H1 (cell line): ENCODE data around the gene TMEM204. TPM values are rescaled to one million over a fixed set of nuclear protein-coding genes. Genes with fewer than 3 reads are reported as not detected.

ENCODE experiments used
- CTCF ChIA-PET: fragments of 300-600 bp; sonication (Branson Sonifier 250); formaldehyde crosslinking; loops from one replicate; lab custom pipeline; 2021; ENCODE audit not compliant: partially characterized antibody; lab: Charles Lee
- POLR2A ChIA-PET: fragments of 300-600 bp; sonication (Branson Sonifier 250); formaldehyde crosslinking; loops from one replicate; lab custom pipeline; 2021; ENCODE audit warnings: inconsistent platforms; ENCODE audit not compliant: partially characterized antibody; lab: Charles Lee
- DNase-seq, 2 experiments: peaks; one replicate each; pipeline versions ENCODE4 v3.0.0 to v3.0.0-alpha.2; 2010 to 2022; ENCODE audit warnings: low spot score in 2 of 2, low read depth in 1 of 2, mixed read lengths in 1 of 2
- FAIRE-seq: peaks from 2 replicates; lab custom pipeline; 2011; peaks lifted over from hg19 to GRCh38; lab: Jason Lieb, UNC
- H2AFZ ChIP-seq: 2 replicates; pipeline ENCODE4 v1.8.1; 2012; ENCODE audit warnings: low read length, inconsistent platforms
- H2AK5ac ChIP-seq: 2 replicates; pipeline ENCODE4 v1.6.1; 2013; ENCODE audit warnings: low read depth, low read length
- H2BK120ac ChIP-seq: replicated peaks from 2 replicates; pipeline ENCODE3; 2013; ENCODE audit warnings: low read depth, low read length, inconsistent platforms
- H2BK12ac ChIP-seq: 2 replicates; pipeline ENCODE4 v1.6.1; 2013; ENCODE audit warnings: low read depth, low read length
- H2BK15ac ChIP-seq: 2 replicates; pipeline ENCODE4 v1.6.1; 2013; ENCODE audit warnings: low read length
- H2BK20ac ChIP-seq: 2 replicates; pipeline ENCODE4 v1.6.1; 2013; ENCODE audit warnings: low read length
- H2BK5ac ChIP-seq: 2 replicates; pipeline ENCODE4 v1.6.1; 2013; ENCODE audit warnings: low read depth, low read length
- H3K14ac ChIP-seq: 2 replicates; pipeline ENCODE4 v1.6.1; 2013; ENCODE audit warnings: inconsistent platforms; ENCODE audit not compliant: insufficient read length
- H3K18ac ChIP-seq: 2 replicates; pipeline ENCODE4 v1.6.1; 2013; ENCODE audit warnings: low read length; ENCODE audit errors: extremely low read depth
- H3K23ac ChIP-seq: 2 replicates; pipeline ENCODE4 v1.6.1; 2013; ENCODE audit warnings: inconsistent platforms; ENCODE audit not compliant: insufficient read length
- H3K23me2 ChIP-seq: 2 replicates; pipeline ENCODE4 v1.6.1; 2013; ENCODE audit warnings: low read depth, low read length
- H3K27ac ChIP-seq: 2 replicates; pipeline ENCODE4 v1.6.1; 2011; ENCODE audit warnings: low read depth, low read length, inconsistent platforms
- H3K27me3 ChIP-seq, 4 experiments: replicated peaks in 1 of 4; 1 replicate in 1 of 4; 2 replicates in 3 of 4; pipeline versions ENCODE4 v1.6.1 to v1.8.1; 2011 to 2013; ENCODE audit warnings: low read length in 3 of 4, mild to moderate bottlenecking in 3 of 4, inconsistent platforms in 2 of 4, mixed read lengths in 2 of 4, moderate library complexity in 1 of 4; ENCODE audit not compliant: control insufficient read depth in 3 of 4, insufficient read depth in 3 of 4; ENCODE audit errors: extremely low read depth in 1 of 4
- H3K36me3 ChIP-seq, 4 experiments: 2 replicates each; pipeline versions ENCODE4 v1.6.1 to v1.8.1; 2011 to 2013; ENCODE audit warnings: mild to moderate bottlenecking in 4 of 4, low read length in 3 of 4, moderate library complexity in 2 of 4, control low read depth in 1 of 4, inconsistent platforms in 1 of 4; ENCODE audit not compliant: insufficient read depth in 4 of 4, control insufficient read depth in 2 of 4
- H3K4ac ChIP-seq: replicated peaks from 2 replicates; pipeline ENCODE3; 2013; ENCODE audit warnings: low read length, low read depth, mixed read lengths, inconsistent platforms; ENCODE audit not compliant: insufficient read length
- H3K4me1 ChIP-seq, 4 experiments: replicated peaks in 1 of 4; 1 replicate in 1 of 4; 2 replicates in 3 of 4; pipeline versions ENCODE4 v1.6.1 to v1.8.1; 2011 to 2013; ENCODE audit warnings: low read length in 3 of 4, inconsistent platforms in 2 of 4, mixed read lengths in 1 of 4; ENCODE audit not compliant: insufficient read depth in 4 of 4, control insufficient read depth in 3 of 4
- H3K4me2 ChIP-seq, 2 experiments: 2 replicates each; pipeline versions ENCODE4 v1.6.1 to v1.8.1; 2011 to 2013; ENCODE audit warnings: low read depth in 2 of 2, low read length in 2 of 2, control low read depth in 1 of 2, inconsistent platforms in 1 of 2, mild to moderate bottlenecking in 1 of 2; ENCODE audit not compliant: insufficient read depth in 1 of 2
- H3K4me3 ChIP-seq, 4 experiments: fragments of 200-600, 300-600 bp in 1 of 4; sonication (generic), shearing (Covaris generic), sonication (Bioruptor Twin) in 1 of 4; 2 replicates each; pipeline versions ENCODE4 v1.5.1 to v1.8.1; 2011 to 2016; ENCODE audit warnings: low read length in 4 of 4, low read depth in 3 of 4, control low read depth in 2 of 4, inconsistent platforms in 2 of 4, mild to moderate bottlenecking in 2 of 4, mixed read lengths in 1 of 4, moderate library complexity in 1 of 4; ENCODE audit not compliant: insufficient read depth in 2 of 4; ENCODE audit errors: extremely low read depth in 1 of 4
- H3K56ac ChIP-seq: replicated peaks from 2 replicates; pipeline ENCODE3; 2013; ENCODE audit warnings: low read depth, mild to moderate bottlenecking, mixed read lengths, low read length, inconsistent platforms; ENCODE audit not compliant: insufficient read length
- H3K79me1 ChIP-seq: 2 replicates; pipeline ENCODE4 v1.6.1; 2013; ENCODE audit warnings: low read depth, low read length, control low read depth
- H3K79me2 ChIP-seq, 2 experiments: 2 replicates each; pipeline versions ENCODE4 v1.6.1 to v1.8.1; 2012 to 2013; ENCODE audit warnings: low read length in 2 of 2, mild to moderate bottlenecking in 2 of 2, inconsistent platforms in 1 of 2; ENCODE audit not compliant: insufficient read depth in 2 of 2, control insufficient read depth in 1 of 2
- H3K9ac ChIP-seq, 4 experiments: replicated peaks in 1 of 4; 1 replicate in 1 of 4; 2 replicates in 3 of 4; pipeline versions ENCODE4 v1.6.1 to v1.8.1; 2011 to 2013; ENCODE audit warnings: low read depth in 3 of 4, low read length in 3 of 4, control low read depth in 2 of 4, mild to moderate bottlenecking in 2 of 4, moderate library complexity in 2 of 4, inconsistent platforms in 1 of 4; ENCODE audit errors: extremely low read depth in 1 of 4
- H3K9me3 ChIP-seq, 2 experiments: 2 replicates each; pipeline versions ENCODE4 v1.6.1 to v1.8.1; 2012 to 2013; ENCODE audit warnings: mild to moderate bottlenecking in 2 of 2, moderate library complexity in 2 of 2, control low read depth in 1 of 2, inconsistent platforms in 1 of 2, low read depth in 1 of 2, low read length in 1 of 2, mixed read lengths in 1 of 2; ENCODE audit not compliant: insufficient read depth in 2 of 2
- H4K20me1 ChIP-seq, 2 experiments: replicated peaks in 1 of 2; 2 replicates each; pipeline versions ENCODE3 to v1.8.1; 2011 to 2013; ENCODE audit warnings: inconsistent platforms in 2 of 2, low read length in 2 of 2, mild to moderate bottlenecking in 1 of 2; ENCODE audit not compliant: insufficient read depth in 2 of 2, control insufficient read depth in 1 of 2
- H4K5ac ChIP-seq: 2 replicates; pipeline ENCODE4 v1.6.1; 2013; ENCODE audit warnings: low read length, low read depth, mixed read lengths, inconsistent platforms; ENCODE audit not compliant: insufficient read length
- H4K8ac ChIP-seq: 2 replicates; pipeline ENCODE4 v1.8.0; 2013; ENCODE audit warnings: mild to moderate bottlenecking, moderate library complexity, low read length, inconsistent platforms; ENCODE audit not compliant: insufficient read depth; ENCODE audit errors: extremely low read depth
- H4K91ac ChIP-seq: replicated peaks from 2 replicates; pipeline ENCODE3; 2013; ENCODE audit warnings: low read length, mixed read lengths, inconsistent platforms; ENCODE audit not compliant: insufficient read length
- BACH1 ChIP-seq: IDR thresholded peaks from 2 replicates; pipeline ENCODE4 v1.6.1; 2012; ENCODE audit warnings: low read length, improper control_type of control experiment
- BRCA1 ChIP-seq: IDR thresholded peaks from 2 replicates; pipeline ENCODE4 v1.6.1; 2012; ENCODE audit warnings: low read depth, low read length, improper control_type of control experiment
- CHD1 ChIP-seq: IDR thresholded peaks from 2 replicates; pipeline ENCODE4 v1.6.1; 2012; ENCODE audit warnings: low read depth, low read length, improper control_type of control experiment
- CREB1 ChIP-seq: IDR thresholded peaks from 2 replicates; pipeline ENCODE4 v1.6.1; 2012; ENCODE audit warnings: inconsistent platforms
- CTBP2 ChIP-seq: IDR thresholded peaks from 2 replicates; pipeline ENCODE4 v1.7.0; 2011; ENCODE audit warnings: borderline replicate concordance, mild to moderate bottlenecking, moderate library complexity, mixed read lengths, low read length; ENCODE audit not compliant: insufficient read depth, insufficient read length
- FOSL1 ChIP-seq: IDR thresholded peaks from 2 replicates; pipeline ENCODE4 v1.6.1; 2011; ENCODE audit warnings: mild to moderate bottlenecking, low read depth, low read length, moderate library complexity; ENCODE audit not compliant: insufficient read depth
- HDAC6 ChIP-seq: IDR thresholded peaks from one replicate; pipeline ENCODE4 v1.7.1; 2012; ENCODE audit warnings: low read depth, mild to moderate bottlenecking, inconsistent platforms, low read length, moderate library complexity
- JUND ChIP-seq: IDR thresholded peaks from 2 replicates; pipeline ENCODE4 v1.6.1; 2011; ENCODE audit warnings: mild to moderate bottlenecking, improper control_type of control experiment, low read length
- MAFK ChIP-seq: IDR thresholded peaks from 2 replicates; pipeline ENCODE4 v1.6.1; 2012; ENCODE audit warnings: low read depth, mild to moderate bottlenecking, improper control_type of control experiment, low read length
- NRF1 ChIP-seq: IDR thresholded peaks from 2 replicates; pipeline ENCODE4 v1.6.1; 2011; ENCODE audit warnings: mild to moderate bottlenecking, low read depth, low read length, improper control_type of control experiment
- POU5F1 ChIP-seq: IDR thresholded peaks from 2 replicates; pipeline ENCODE4 v1.6.1; 2011; ENCODE audit warnings: low read depth, mild to moderate bottlenecking, low read length, moderate library complexity
- RBBP5 ChIP-seq: IDR thresholded peaks from 2 replicates; pipeline ENCODE4 v1.7.1; 2012; ENCODE audit warnings: low read depth, mild to moderate bottlenecking, inconsistent platforms, low read length, moderate library complexity, borderline replicate concordance
- SP1 ChIP-seq: IDR thresholded peaks from 2 replicates; pipeline ENCODE4 v1.6.1; 2011; ENCODE audit warnings: low read depth, low read length
- TAF1 ChIP-seq: IDR thresholded peaks from 2 replicates; pipeline ENCODE4 v1.6.1; 2011; ENCODE audit warnings: mild to moderate bottlenecking, low read depth, low read length
- USF2 ChIP-seq: IDR thresholded peaks from 2 replicates; pipeline ENCODE4 v1.6.1; 2011; ENCODE audit warnings: low read length, improper control_type of control experiment
- WGBS, 2 experiments: shearing (Covaris generic) in 1 of 2; methylation state at CpG; one replicate each; pipeline versions ENCODE4 v1.1.6 to v1.1.7; 2013 to 2015; ENCODE audit warnings: low lambda C conversion rate in 2 of 2, mixed read lengths in 2 of 2, inconsistent platforms in 1 of 2, low coverage in 1 of 2, missing lambda C conversion rate in 1 of 2; ENCODE audit not compliant: insufficient replicate concordance in 2 of 2, insufficient coverage in 1 of 2, insufficient read length in 1 of 2; ENCODE audit errors: extremely low coverage in 1 of 2, missing lambda C conversion rate in 1 of 2; 5-methylcytosine and 5-hydroxymethylcytosine counted together
- polyA plus RNA-seq, 7 experiments: library from polyadenylated mRNA; depleted of rRNA in 3 of 7; stranded (reverse) in 5 of 7; unstranded in 2 of 7; fragments of >200 nt in 5 of 7; fragments of 200-250 nt in 2 of 7; gene quantifications; 1 replicate in 5 of 7; 2 replicates in 1 of 7; 4 replicates in 1 of 7; pipeline versions ENCODE4 v1.2.1 to v1.2.3, GENCODE V29; 2011 to 2013; ENCODE audit warnings: missing spikeins in 2 of 7, mixed read lengths in 2 of 7
- total RNA-seq: library from RNA; stranded (reverse); fragmentation: NEBNext Ultra II Directional; extraction: Animal tissue kit (Norgen Biotek cat#: 25700); gene quantifications from 2 replicates; pipeline ENCODE4 v1.2.1, GENCODE V29; 2021

Gene TMEM204
- total and polyA plus RNA-seq, 2 of the 8 experiments (the other 6 are each of a cell fraction or from before 2014, with no cell fraction given), result not detected

DNA sequence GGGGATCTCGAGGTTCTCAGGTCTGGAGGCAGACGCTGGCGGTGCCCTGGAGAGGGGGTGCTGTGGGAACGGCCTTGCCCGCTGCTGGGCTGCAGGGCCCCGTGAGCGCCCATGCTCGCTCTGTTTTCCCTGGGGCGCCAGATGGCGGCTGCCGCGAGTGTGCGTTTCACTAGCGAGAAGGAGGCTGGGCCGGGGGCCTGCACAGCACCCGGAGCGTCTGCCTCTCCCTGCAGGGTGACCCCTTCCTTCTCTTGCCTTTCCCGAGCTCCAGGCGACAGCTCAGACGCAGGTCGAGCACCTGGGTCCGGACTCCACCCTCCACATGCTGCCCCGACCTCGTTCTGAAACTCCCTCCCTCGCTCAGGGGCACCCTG is 37.6 kb upstream of the TMEM204 start:
- peaks cover 0 to 8% (median 5%) of the 10 kb centered on the region in 4 experiments; a peak in 4 of 7 replicates for H3K4me1 ChIP-seq
- no peak overlapping the region for H2BK15ac ChIP-seq
- H3K4me3 ChIP-seq, result no peak overlapping the region
- H3K27ac ChIP-seq, result no peak overlapping the region
- H4K91ac ChIP-seq, result no peak overlapping the region
- no peak overlapping the region for H3K56ac ChIP-seq
- H2BK5ac ChIP-seq, result no peak overlapping the region
- CTCF ChIA-PET, result interaction anchor here (0.6 kb wide), 1 partner anchor 258 kb away, joined by 3 read pairs; no protein-coding TSS in a partner anchor
- no peaks in the 10 kb centered on the region for H3K9me3 ChIP-seq
- no peak for DNase-seq
- no peaks in the 10 kb centered on the region for H3K27me3 ChIP-seq
- no peak overlapping the region for H2AFZ ChIP-seq
- no peak for FAIRE-seq
- H2BK120ac ChIP-seq, result no peak overlapping the region
- H4K5ac ChIP-seq, result no peak overlapping the region
- no peak overlapping the region for H3K9ac ChIP-seq
- no peak overlapping the region for H3K4me2 ChIP-seq
- TF ChIP-seq CREB1 (no peak), HDAC6 (no peak), JUND (no peak), FOSL1 (no peak), POU5F1 (no peak), RBBP5 (no peak), MAFK (no peak), USF2 (no peak), TAF1 (no peak), CHD1 (no peak), SP1 (no peak), BACH1 (no peak), BRCA1 (no peak), NRF1 (no peak), CTBP2 (no peak)
- peaks cover 11 to 53% (median 23%) of the 10 kb centered on the region in 4 experiments for H3K36me3 ChIP-seq
- H3K23ac ChIP-seq, result no peak overlapping the region
- H4K8ac ChIP-seq, result no peak overlapping the region
- POLR2A ChIA-PET, result interaction anchor here (1.1 to 16.8 kb wide), 3 partner anchors 9 to 269 kb away, joined by 3 to 175 read pairs (median 11); no protein-coding TSS in a partner anchor
- peaks cover 9% of the 10 kb centered on the region for H3K23me2 ChIP-seq
- H2AK5ac ChIP-seq, result no peak overlapping the region
- H3K79me1 ChIP-seq, result peaks cover 3% of the 10 kb centered on the region
- 95% methylated on average over 22 of the region's 25 CpGs; no CpG with 5 or more reads in 1 of the 2 experiments for whole genome bisulfite sequencing, 2 experiments
- H3K14ac ChIP-seq, result no peak overlapping the region
- H3K4ac ChIP-seq, result no peak overlapping the region
- H3K18ac ChIP-seq, result no peak overlapping the region
- H2BK20ac ChIP-seq, result no peak overlapping the region
- peaks cover 0 to 12% of the 10 kb centered on the region in 2 experiments; a peak in 1 of 4 replicates for H3K79me2 ChIP-seq
- peaks cover 3 to 4% of the 10 kb centered on the region in 2 experiments for H4K20me1 ChIP-seq
- no peak overlapping the region for H2BK12ac ChIP-seq
